HG02610 (cell line): ENCODE measurements around the gene SMARCD2.
"Not testable (repeated sequence)": the region's sequence is repeated elsewhere in the genome, so short reads cannot be mapped to it uniquely, and the experiment has no call there.

ENCODE experiments used
- ATAC-seq: cut with Tn5 transposase; IDR thresholded peaks from one replicate; pipeline ENCODE4 v1.9.1; 2021; ENCODE audit warnings: mild to moderate bottlenecking, moderate library complexity; ENCODE audit not compliant: unreplicated experiment

The SMARCD2 gene

DNA sequence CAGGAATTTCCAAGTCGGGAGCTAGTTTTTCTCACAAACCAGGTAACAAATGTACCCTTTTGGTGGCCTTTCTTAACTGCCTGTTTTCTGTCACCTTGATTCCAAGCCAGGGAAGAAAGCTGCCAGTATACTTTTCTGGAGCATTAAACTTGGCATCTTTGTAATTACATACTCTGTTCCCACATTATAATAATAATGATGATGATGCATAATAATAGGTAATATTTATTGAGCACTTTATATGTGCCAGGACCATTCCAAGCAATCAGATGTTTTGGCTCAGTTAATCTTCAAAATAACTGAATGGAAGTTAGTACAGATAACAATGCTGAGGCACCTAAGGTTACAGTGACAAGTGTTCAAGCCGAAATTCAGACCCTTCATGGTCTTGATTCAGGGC, 26.4 kb downstream of the SMARCD2 start:
- no peak for ATAC-seq

DNA sequence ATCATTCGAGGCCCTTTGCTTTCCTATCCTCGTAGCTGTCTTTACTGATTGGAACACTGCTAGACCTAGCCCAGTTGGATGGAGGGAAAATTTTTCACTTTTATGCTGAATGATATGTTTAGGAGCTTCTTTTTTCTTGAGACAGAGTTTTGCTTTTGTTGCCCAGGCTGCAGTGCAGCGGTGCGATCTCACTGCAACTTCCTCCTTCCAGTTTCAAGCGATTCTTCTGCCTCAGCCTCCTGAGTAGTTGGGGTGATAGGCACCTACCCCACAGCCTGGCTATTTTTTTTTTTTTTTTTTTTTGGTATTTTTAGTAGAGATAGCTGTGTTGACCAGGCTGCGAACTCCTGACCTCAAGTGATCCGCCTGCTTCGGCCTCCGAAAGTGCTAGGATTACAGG, 32.5 kb downstream of the SMARCD2 start:
- ATAC-seq, result no peak

DNA sequence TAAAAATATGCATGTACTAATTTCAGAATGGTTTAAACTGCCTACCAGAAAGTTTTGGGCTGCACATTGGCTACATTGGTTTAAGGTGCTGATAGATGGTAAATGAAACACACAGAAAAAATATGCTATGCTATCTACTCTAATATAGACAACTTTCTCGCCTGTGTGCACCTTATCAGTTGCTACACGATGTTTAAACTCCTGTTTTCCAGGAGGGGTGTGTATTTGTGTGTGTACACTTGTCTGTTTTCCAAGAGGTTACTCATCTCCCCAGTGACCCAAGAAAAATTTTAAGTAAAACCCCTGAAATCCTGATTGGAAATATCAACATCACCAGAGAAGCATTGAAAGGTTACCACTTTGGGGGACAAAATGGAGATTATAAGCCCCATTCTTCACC, 36.9 kb downstream of the SMARCD2 start:
- no peak for ATAC-seq

GRCh38 chr17:63804328-63804727, 38.2 kb downstream of the SMARCD2 start:
- ATAC-seq, result no peak

DNA sequence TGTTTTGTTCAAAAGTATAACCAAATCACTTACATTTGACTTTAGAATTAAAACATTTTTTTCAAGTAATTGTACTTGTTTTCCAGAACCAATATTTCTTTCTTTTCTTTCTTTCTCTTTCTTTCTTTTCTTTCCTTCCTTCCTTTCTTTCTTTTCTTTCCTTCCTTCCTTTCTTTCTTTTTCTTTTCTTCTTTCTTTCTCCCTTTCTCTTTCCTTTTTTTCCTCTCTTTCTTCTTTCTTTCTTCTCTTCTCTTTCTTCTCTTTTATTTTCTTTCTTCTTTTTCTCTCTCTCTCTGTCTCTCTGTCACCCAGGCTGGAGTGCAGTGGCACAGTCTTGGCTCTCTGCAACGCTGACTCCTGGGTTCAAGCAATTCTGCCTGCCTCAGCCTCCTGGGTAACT, 41.7 kb downstream of the SMARCD2 start:
- no peak for ATAC-seq

DNA sequence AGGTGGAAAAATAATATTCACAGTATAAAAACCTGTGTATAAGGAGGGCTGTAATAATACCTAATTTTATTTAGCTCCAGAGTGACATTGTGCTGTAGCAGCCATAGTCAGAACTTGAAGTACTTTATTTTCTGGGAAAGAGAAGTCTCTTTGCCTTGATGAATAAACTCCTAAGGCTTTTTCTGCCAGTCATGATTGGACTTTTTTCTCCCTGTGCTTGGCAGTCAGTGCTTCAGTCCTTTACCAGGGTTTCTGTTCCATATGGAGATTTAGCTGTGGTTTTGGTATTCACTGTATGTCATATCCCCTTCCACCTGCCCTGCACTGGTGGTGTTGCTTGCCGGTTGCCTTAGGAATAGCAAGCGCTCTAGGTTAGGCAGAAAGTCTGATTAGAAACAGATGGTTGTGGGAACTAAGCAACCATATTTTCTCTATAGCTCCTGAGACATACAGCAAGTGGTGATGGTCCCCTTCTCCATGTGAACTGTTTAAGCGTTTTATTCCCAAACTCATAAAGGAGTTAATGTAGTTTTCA, 43.8 kb downstream of the SMARCD2 start:
- ATAC-seq, result no peak

GRCh38 chr17:63796375-63796774, 46.1 kb downstream of the SMARCD2 start:
- not testable (repeated sequence) for ATAC-seq

GRCh38 chr17:63792055-63792729, 50.3 kb downstream of the SMARCD2 start:
- ATAC-seq, result no peak

- ATAC-seq, result no peak
Measured at GRCh38 chr17:63790057-63790456, 52.4 kb downstream of the SMARCD2 start.

GRCh38 chr17:63786971-63787711, 55.3 kb downstream of the SMARCD2 start:
- no peak for ATAC-seq

GRCh38 chr17:63786117-63786516, 56.4 kb downstream of the SMARCD2 start:
- ATAC-seq, result no peak

GRCh38 chr17:63785556-63785955, 56.9 kb downstream of the SMARCD2 start:
- no peak for ATAC-seq

- ATAC-seq, result no peak
Measured at GRCh38 chr17:63783522-63783921, 59.0 kb downstream of the SMARCD2 start.
